Esophagus muscularis mucosa (tissue), 4 donors: ENCODE data around the gene EHBP1.

Experiments
- CTCF ChIP-seq, 3 experiments: fragments of 200-600 bp in 2 of 3; fragments of 450-650 bp in 1 of 3; sonication (generic) in 2 of 3; IDR thresholded peaks; one replicate each; pipeline ENCODE4 v1.5.1; 2017 to 2019; ENCODE audit warnings: antibody characterized with exemption in 3 of 3, mild to moderate bottlenecking in 2 of 3, moderate library complexity in 1 of 3
- EP300 ChIP-seq: sonication (generic); formaldehyde crosslinking; IDR thresholded peaks from one replicate; pipeline ENCODE4 v1.6.1; 2017; ENCODE audit warnings: antibody characterized with exemption
- POLR2A ChIP-seq: fragments of 450-650 bp; IDR thresholded peaks from one replicate; pipeline ENCODE4 v1.6.1; 2017; ENCODE audit warnings: antibody characterized with exemption, moderate library complexity, mild to moderate bottlenecking, low read depth
- POLR2AphosphoS5 ChIP-seq, 2 donors: sonication (generic); formaldehyde crosslinking; IDR thresholded peaks; one replicate each; pipeline ENCODE4 v1.6.1; 2017; ENCODE audit warnings: antibody characterized with exemption in 2 of 2

- TF ChIP-seq CTCF (IDR thresholded peaks at IDR 0.05) (no peak), EP300 (no peak), POLR2A (no peak), POLR2AphosphoS5 (IDR thresholded peaks at IDR 0.05) (no peak)
Measured at GRCh38 chr2:62908145-62908544, 202.6 kb downstream of the EHBP1 start.
